GM12891 (cell line): ENCODE measurements around the gene RPP40.

Experiments used
- PAX5 ChIP-seq: IDR thresholded peaks from 2 replicates; pipeline ENCODE4 v1.6.1; 2011; ENCODE audit warnings: low read length, moderate library complexity, mild to moderate bottlenecking; ENCODE audit not compliant: insufficient read depth, severe bottlenecking
- POLR2A ChIP-seq: IDR thresholded peaks from 2 replicates; pipeline ENCODE4 v1.6.1; 2011; ENCODE audit warnings: low read depth, low read length, control low read depth
- POLR2AphosphoS5 ChIP-seq: IDR thresholded peaks from 2 replicates; pipeline ENCODE4 v1.6.1; 2011; ENCODE audit warnings: low read depth, low read length, control low read depth
- POU2F2 ChIP-seq: IDR thresholded peaks from 2 replicates; pipeline ENCODE4 v1.6.1; 2011; ENCODE audit warnings: low read depth, mild to moderate bottlenecking, control low read depth, low read length, moderate library complexity
- SPI1 ChIP-seq: IDR thresholded peaks from 2 replicates; pipeline ENCODE4 v1.6.1; 2011; ENCODE audit warnings: low read depth, low read length, control low read depth
- TAF1 ChIP-seq: IDR thresholded peaks from 2 replicates; pipeline ENCODE4 v1.6.1; 2011; ENCODE audit warnings: low read depth, low read length, control low read depth

DNA sequence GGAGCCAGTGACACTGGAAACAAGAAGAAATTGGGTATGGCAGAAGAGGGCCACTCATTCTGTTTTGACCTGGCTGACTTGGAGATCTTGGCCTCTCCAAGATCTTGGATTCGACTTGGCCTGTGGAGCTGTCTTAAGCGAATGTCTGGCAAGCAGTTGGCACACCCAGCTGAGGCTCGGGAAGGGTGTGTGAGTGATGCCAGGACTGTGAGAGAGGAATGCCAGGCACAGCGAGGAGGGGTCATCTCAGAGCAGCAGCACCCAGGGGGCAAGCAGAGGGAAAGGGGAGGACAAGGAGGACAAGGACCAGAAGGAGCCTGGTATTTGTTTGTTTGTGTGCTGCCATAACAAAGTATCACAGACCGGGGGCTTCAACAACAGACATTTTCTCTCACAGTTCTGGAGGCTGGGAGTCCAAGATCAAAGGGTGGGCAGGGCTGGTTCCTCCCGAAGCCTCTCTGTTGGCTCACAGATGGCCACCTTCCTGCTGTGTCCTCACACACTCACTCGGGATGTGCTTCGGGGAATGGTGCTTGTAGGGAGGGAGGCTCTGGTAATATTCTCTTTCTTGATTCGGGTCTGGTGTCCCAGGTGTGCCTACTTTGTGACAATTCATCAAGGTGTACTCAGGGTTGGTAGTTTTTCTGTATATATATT is 33.0 kb downstream of the RPP40 start:
- TF ChIP-seq POLR2AphosphoS5: no peak
- TF ChIP-seq POLR2A: no peak
- TF ChIP-seq PAX5: no peak
- TF ChIP-seq SPI1: no peak
- TF ChIP-seq TAF1: no peak
- TF ChIP-seq POU2F2: no peak
